BLaER1 treated with 17β-estradiol and CSF1 and Interleukin-3, amounts not matched to agents 10 nM and 100 nM (cell line): Measurements from ENCODE around the gene ASIC2.

ENCODE experiments used
- H3K27ac ChIP-seq, 11 experiments: shearing (Covaris generic); formaldehyde crosslinking; 2 replicates each; pipeline ENCODE4 v1.8.1; 2022
- H3K27me3 ChIP-seq, 11 experiments: shearing (Covaris generic); formaldehyde crosslinking; 2 replicates each; pipeline ENCODE4 v1.8.1; 2022
- H3K36me3 ChIP-seq, 11 experiments: shearing (Covaris generic); formaldehyde crosslinking; 2 replicates each; pipeline ENCODE4 v1.8.1; 2022
- H3K4me1 ChIP-seq, 10 experiments: shearing (Covaris generic); formaldehyde crosslinking; 2 replicates each; pipeline ENCODE4 v1.8.1; 2022
- H3K4me2 ChIP-seq, 11 experiments: shearing (Covaris generic); formaldehyde crosslinking; 2 replicates each; pipeline ENCODE4 v1.8.1; 2022
- H3K4me3 ChIP-seq, 10 experiments: shearing (Covaris generic); formaldehyde crosslinking; 2 replicates each; pipeline ENCODE4 v1.8.1; 2022
- H3K9ac ChIP-seq, 11 experiments: shearing (Covaris generic); formaldehyde crosslinking; 2 replicates each; pipeline ENCODE4 v1.8.1; 2022
- H3K9me3 ChIP-seq, 11 experiments: shearing (Covaris generic); formaldehyde crosslinking; replicated peaks in 1 of 11; 2 replicates each; pipeline ENCODE4 v1.8.1; 2022
- H4K20me1 ChIP-seq, 11 experiments: shearing (Covaris generic); formaldehyde crosslinking; 2 replicates each; pipeline ENCODE4 v1.8.1; 2022
- Cebpa-rat ChIP-seq, 11 experiments: shearing (Covaris generic); IDR thresholded peaks; 2 replicates each; pipeline ENCODE4 v1.8.1; 2022

ASIC2 gene

DNA sequence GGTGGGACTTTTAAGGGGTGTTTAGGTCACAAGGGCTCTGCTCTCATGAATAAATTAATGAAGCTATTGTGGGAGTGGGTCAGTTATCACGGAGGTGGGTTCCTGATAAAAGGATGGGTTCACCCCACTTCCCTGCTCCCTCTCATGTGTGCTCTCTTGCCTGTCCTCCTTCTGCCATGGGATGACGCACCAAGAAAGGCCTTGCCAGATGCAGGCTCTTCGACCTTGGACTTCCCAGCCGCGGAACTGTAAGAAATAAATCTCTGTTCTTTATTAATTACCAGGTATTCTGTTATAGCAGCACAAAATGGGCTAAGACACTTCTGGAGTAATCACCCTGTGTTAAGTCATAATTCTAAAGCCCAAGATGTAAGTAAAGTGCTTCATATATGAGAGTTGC, 141.5 kb downstream of the ASIC2 start:
- no peak overlapping the region for H3K9ac ChIP-seq
- no peaks in the 10 kb centered on the region for H3K9me3 ChIP-seq
- TF ChIP-seq Cebpa-rat (IDR thresholded peaks at IDR 0.05) = no peak
- peaks cover 32 to 55% (median 53%) of the 10 kb centered on the region in 10 experiments for H3K4me1 ChIP-seq
- H3K4me3 ChIP-seq = no peak overlapping the region
- H3K27me3 ChIP-seq = peaks cover 0 to 7% (median 0%) of the 10 kb centered on the region in 11 experiments; a peak in 1 of 22 replicates
- H3K4me2 ChIP-seq = peak overlapping the region; percentile 17 to 98 (median 88); a peak in 21 of 22 replicates
- H4K20me1 ChIP-seq = peaks cover 0 to 15% (median 0%) of the 10 kb centered on the region in 11 experiments; a peak in 3 of 22 replicates
- H3K36me3 ChIP-seq = no peaks in the 10 kb centered on the region
- peak overlapping the region in 3 of 11 experiments; percentile 0 to 24 (median 3); a peak in 3 of 22 replicates for H3K27ac ChIP-seq

DNA sequence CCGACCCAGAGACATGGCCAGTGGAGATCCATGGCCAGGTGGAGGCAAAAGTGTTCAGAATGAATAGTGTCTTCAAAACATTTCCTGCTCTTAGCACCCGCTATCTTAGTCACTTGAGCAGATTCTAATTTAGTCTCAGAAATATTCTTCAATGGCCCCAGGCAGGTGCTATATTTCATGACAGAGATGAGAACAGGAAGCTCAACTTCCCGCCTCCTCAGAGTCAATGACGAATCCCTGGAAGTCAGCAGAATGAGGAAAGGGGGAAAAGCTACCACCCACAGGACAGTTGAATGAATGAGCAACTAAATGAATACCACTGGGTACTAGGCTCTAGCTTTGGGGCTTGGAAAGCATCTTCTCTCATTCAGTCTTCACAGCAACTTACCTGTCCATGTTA, 147.2 kb downstream of the ASIC2 start:
- TF ChIP-seq Cebpa-rat (IDR thresholded peaks at IDR 0.05) = no peak
- Histone ChIP-seq H3K27me3 (no peaks in the 10 kb centered on the region), H3K4me1 (peaks cover 2 to 17% (median 13%) of the 10 kb centered on the region in 10 experiments), H3K9ac (no peak overlapping the region), H3K27ac (no peak overlapping the region), H3K4me3 (no peak overlapping the region), H3K36me3 (no peaks in the 10 kb centered on the region), H4K20me1 (peaks cover 0 to 6% (median 0%) of the 10 kb centered on the region in 11 experiments; a peak in 4 of 22 replicates), H3K9me3 (no peaks in the 10 kb centered on the region), H3K4me2 (no peak overlapping the region)

DNA sequence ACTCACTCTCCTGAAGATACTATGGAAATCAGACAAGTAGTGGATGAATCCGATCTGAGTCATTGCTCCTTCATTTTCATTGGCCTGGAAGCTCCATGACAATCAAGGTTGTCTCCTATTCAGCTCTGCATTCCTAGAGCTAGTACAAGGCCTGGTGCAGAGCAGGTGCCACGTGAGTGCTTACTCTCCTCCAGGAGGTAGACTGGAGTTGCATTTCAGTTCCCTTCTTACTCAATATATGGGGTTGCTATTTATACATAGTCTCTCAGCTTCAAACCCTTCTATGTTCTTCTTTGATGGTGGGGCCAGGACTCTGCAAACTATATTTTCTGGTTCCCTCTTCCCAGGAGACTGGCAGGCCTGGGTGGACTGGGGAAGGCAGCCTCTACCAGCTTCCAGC, 148.3 kb downstream of the ASIC2 start:
- H4K20me1 ChIP-seq = peaks cover 0 to 12% (median 0%) of the 10 kb centered on the region in 11 experiments; a peak in 4 of 22 replicates
- TF ChIP-seq Cebpa-rat (IDR thresholded peaks at IDR 0.05) = no peak
- no peak overlapping the region for H3K4me2 ChIP-seq
- no peaks in the 10 kb centered on the region for H3K36me3 ChIP-seq
- no peak overlapping the region for H3K4me3 ChIP-seq
- H3K27me3 ChIP-seq = no peaks in the 10 kb centered on the region
- no peak overlapping the region for H3K9ac ChIP-seq
- H3K4me1 ChIP-seq = peaks cover 0 to 16% (median 15%) of the 10 kb centered on the region in 10 experiments; a peak in 16 of 20 replicates
- H3K9me3 ChIP-seq = no peaks in the 10 kb centered on the region
- H3K27ac ChIP-seq = no peak overlapping the region

DNA sequence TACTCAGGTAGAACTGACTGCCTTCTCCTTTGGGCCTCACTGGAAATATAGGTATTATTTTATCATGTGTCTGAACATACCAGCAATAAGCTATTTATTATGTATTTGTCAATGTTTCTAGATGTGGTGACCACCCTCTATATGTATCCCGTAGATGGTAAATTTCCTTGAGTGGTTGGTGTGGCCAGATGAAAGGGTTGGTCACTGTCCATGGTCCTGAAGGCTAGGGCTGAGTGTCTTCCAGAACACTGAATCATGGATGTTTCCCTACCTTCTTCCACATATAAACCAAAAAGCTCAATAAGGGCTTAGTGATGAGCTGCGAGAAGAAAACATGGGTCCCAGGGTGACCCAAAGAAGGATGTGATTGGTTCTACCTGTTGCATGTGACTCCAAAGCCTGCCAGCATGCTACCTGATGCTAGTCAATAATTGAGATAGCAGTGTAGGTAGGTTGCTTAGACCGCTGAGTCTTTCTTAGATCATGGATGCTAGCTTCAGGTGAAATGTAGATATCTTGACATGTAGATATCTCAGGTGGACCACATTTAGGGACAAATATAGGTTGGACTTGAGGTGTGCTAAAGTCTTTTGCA, 150.3 kb downstream of the ASIC2 start:
- H3K4me3 ChIP-seq = no peak overlapping the region
- H3K36me3 ChIP-seq = no peaks in the 10 kb centered on the region
- no peak overlapping the region for H3K4me2 ChIP-seq
- H3K4me1 ChIP-seq = peaks cover 0 to 23% (median 15%) of the 10 kb centered on the region in 10 experiments; a peak in 16 of 20 replicates
- peaks cover 0 to 12% (median 0%) of the 10 kb centered on the region in 11 experiments; a peak in 5 of 22 replicates for H4K20me1 ChIP-seq
- H3K27me3 ChIP-seq = no peaks in the 10 kb centered on the region
- TF ChIP-seq Cebpa-rat (IDR thresholded peaks at IDR 0.05) = no peak
- H3K9me3 ChIP-seq = no peaks in the 10 kb centered on the region
- H3K27ac ChIP-seq = no peak overlapping the region
- no peak overlapping the region for H3K9ac ChIP-seq

DNA sequence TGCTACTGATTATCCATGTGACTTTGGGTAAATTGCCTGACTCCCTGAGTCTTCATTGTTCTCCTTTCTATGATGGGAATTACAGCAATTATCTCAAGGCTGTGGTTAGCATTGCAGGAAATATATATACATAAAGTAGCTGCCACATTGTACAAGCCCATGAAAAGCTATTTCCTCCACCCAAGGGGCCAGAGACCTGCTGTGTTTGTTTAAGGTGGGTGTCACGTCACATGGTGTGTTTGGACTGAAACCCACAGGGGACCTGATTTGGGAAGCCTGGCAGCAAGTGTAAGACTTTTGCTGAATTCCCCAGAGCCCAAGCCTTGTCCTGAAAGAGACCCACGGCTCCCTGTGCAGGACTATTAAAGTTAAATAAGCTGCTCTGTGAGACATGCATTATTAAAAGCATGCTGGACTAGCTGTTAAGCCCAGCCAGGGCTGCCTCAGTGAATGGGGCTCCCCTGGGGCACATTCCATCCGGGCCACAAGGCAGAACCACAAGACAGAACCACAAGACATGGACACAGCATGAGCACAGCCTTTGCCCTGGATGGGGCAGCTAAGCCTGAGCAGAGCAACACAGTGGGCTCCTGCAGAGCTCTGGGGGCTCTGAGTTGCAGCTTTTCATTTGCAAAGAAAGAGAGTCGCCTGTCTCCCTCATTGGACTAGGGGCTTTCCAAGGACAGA, 152.5 kb downstream of the ASIC2 start:
- H3K4me3 ChIP-seq = no peak overlapping the region
- H3K4me2 ChIP-seq = peak overlapping the region in 10 of 11 experiments; percentile 12 to 73 (median 60); a peak in 18 of 22 replicates
- TF ChIP-seq Cebpa-rat (IDR thresholded peaks at IDR 0.05) = no peak
- H3K36me3 ChIP-seq = no peaks in the 10 kb centered on the region
- peaks cover 0 to 12% (median 0%) of the 10 kb centered on the region in 11 experiments; a peak in 4 of 22 replicates for H4K20me1 ChIP-seq
- H3K9me3 ChIP-seq = no peaks in the 10 kb centered on the region
- no peaks in the 10 kb centered on the region for H3K27me3 ChIP-seq
- H3K27ac ChIP-seq = no peak overlapping the region
- peaks cover 0 to 26% (median 19%) of the 10 kb centered on the region in 10 experiments; a peak in 16 of 20 replicates for H3K4me1 ChIP-seq
- H3K9ac ChIP-seq = no peak overlapping the region

DNA sequence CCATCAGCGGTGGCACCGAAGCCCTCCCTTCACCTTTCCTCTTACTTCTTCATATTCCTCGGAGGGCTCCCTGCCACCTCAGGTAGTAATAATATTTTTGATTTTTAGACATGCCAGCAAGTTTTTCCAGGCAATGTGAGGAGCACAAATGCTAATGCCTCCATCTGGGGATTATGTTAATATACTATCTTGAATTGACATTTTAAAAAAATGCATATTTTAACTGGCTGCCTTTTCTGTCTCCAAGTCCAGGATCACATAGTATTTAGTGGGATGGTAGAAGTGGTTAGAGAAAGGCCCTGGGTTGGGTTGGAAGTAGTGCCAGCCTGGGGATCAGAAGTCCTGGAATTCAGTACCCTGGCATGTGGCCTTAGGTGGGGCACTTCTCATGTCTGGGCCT, 154.5 kb downstream of the ASIC2 start:
- Histone ChIP-seq H3K4me1 (peaks cover 0 to 32% (median 22%) of the 10 kb centered on the region in 10 experiments; a peak in 16 of 20 replicates), H3K27me3 (no peaks in the 10 kb centered on the region), H3K36me3 (no peaks in the 10 kb centered on the region), H4K20me1 (peaks cover 0 to 12% (median 0%) of the 10 kb centered on the region in 11 experiments; a peak in 4 of 22 replicates), H3K4me2 (no peak overlapping the region), H3K27ac (no peak overlapping the region), H3K9ac (no peak overlapping the region), H3K9me3 (no peaks in the 10 kb centered on the region), H3K4me3 (no peak overlapping the region)
- no peak for TF ChIP-seq Cebpa-rat (IDR thresholded peaks at IDR 0.05)

DNA sequence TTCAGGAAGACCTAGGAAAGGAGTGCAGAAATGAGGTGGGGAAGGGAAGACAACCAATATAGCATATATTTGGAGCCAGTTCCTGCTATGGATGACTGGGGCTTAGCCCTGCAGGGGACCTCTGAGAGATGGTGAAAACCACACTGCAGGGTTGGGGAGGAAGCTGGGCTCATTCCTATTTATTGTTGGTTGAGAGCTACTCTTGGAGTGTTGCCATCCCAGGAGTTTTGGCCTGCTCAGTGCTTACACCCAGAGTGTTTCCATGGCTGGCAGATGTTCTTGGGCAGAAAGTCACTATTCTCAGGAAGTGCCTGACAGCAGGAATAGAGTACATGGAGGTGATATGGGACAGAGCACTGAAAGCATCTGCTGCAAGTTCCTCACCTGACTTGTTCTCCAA, 155.7 kb downstream of the ASIC2 start:
- H3K9me3 ChIP-seq = no peaks in the 10 kb centered on the region
- H3K4me1 ChIP-seq = peaks cover 0 to 35% (median 22%) of the 10 kb centered on the region in 10 experiments; a peak in 16 of 20 replicates
- no peak overlapping the region for H3K9ac ChIP-seq
- TF ChIP-seq Cebpa-rat (IDR thresholded peaks at IDR 0.05) = no peak
- H3K4me3 ChIP-seq = no peak overlapping the region
- no peak overlapping the region for H3K27ac ChIP-seq
- H3K4me2 ChIP-seq = peak overlapping the region in 4 of 11 experiments; percentile 1 to 19 (median 6); a peak in 3 of 22 replicates
- H3K36me3 ChIP-seq = no peaks in the 10 kb centered on the region
- H4K20me1 ChIP-seq = peaks cover 0 to 12% (median 0%) of the 10 kb centered on the region in 11 experiments; a peak in 4 of 22 replicates
- H3K27me3 ChIP-seq = no peaks in the 10 kb centered on the region

DNA sequence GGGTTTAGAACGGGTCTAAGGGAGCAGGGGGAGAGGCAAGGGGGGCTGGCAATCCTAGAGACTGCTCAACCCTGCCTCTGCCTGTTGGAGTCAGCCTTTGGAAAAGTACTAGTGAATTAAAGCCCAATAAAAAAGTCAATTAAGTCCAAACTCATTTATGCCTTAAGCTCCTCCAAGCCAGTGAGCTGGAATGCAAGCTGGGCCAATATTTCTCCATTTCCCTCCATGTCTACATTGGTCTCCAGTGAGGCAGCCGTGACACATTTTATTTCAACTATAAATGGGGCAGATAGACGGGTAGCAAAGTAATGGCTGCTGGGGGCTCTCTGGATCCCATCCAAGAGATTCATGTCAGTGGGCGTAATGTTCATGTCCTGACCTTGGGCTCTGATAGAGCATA, 157.4 kb downstream of the ASIC2 start:
- Histone ChIP-seq H3K4me2 (no peak overlapping the region), H3K27ac (no peak overlapping the region), H3K4me1 (peaks cover 0 to 27% (median 15%) of the 10 kb centered on the region in 10 experiments; a peak in 16 of 20 replicates), H3K9ac (no peak overlapping the region), H3K4me3 (no peak overlapping the region), H3K36me3 (no peaks in the 10 kb centered on the region), H3K27me3 (no peaks in the 10 kb centered on the region), H3K9me3 (no peaks in the 10 kb centered on the region), H4K20me1 (peaks cover 0 to 8% (median 0%) of the 10 kb centered on the region in 11 experiments; a peak in 4 of 22 replicates)
- no peak for TF ChIP-seq Cebpa-rat (IDR thresholded peaks at IDR 0.05)

DNA sequence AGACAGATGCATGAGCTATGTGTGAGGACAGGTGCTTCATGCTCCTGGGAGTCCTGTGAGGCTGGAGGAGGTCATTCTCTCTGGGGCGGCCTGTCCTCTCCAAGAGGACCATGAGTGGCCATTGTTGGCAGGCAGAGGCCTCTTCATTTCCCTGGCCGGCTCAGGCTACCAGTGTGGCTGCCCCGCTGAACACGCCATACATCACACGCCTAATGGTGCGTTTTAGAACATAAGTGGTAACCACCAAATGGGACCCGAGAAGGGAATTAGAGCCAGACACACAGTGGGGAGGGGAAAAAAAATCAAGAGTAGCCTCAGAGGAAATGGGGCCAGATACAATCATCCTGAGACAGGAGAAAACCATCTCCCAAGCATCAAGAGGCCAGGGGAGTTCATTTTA, 161.5 kb downstream of the ASIC2 start:
- H3K27me3 ChIP-seq = no peaks in the 10 kb centered on the region
- H3K36me3 ChIP-seq = no peaks in the 10 kb centered on the region
- H3K9me3 ChIP-seq = no peaks in the 10 kb centered on the region
- H3K4me1 ChIP-seq = peaks cover 0 to 23% (median 7%) of the 10 kb centered on the region in 10 experiments; a peak in 12 of 20 replicates
- H3K4me2 ChIP-seq = no peak overlapping the region
- H3K4me3 ChIP-seq = no peak overlapping the region
- H3K9ac ChIP-seq = no peak overlapping the region
- TF ChIP-seq Cebpa-rat (IDR thresholded peaks at IDR 0.05) = no peak
- no peak overlapping the region for H3K27ac ChIP-seq
- H4K20me1 ChIP-seq = peaks cover 0 to 9% (median 0%) of the 10 kb centered on the region in 11 experiments; a peak in 1 of 22 replicates
